HEK293T (cell line): Measurements from ENCODE around the gene AHCTF1.

Source experiments
- CTCF ChIA-PET: fragments of 350-600 bp; formaldehyde crosslinking; extraction: SDS; loops from one replicate; lab custom pipeline; 2021; ENCODE audit warnings: antibody characterized with exemption, inconsistent platforms; lab: Yijun Ruan, JAX
- POLR2A ChIA-PET: fragments of 350-600 bp; formaldehyde crosslinking; extraction: SDS; loops from one replicate; lab custom pipeline; 2020; ENCODE audit warnings: antibody characterized with exemption, inconsistent platforms; lab: Yijun Ruan, JAX
- DNase-seq: peaks from one replicate; pipeline ENCODE4 v3.0.0; 2012; ENCODE audit warnings: mixed read lengths; ENCODE audit errors: extremely low spot score
- ELF4 ChIP-seq: fragments of 450-650 bp; IDR thresholded peaks from 2 replicates; pipeline ENCODE4 v1.6.1; 2017; ENCODE audit warnings: antibody characterized with exemption
- FOXM1 ChIP-seq: fragments of 450-650 bp; IDR thresholded peaks from 2 replicates; pipeline ENCODE4 v1.6.1; 2017; ENCODE audit warnings: mild to moderate bottlenecking, borderline replicate concordance
- LEF1 ChIP-seq: fragments of 450-650 bp; IDR thresholded peaks from 2 replicates; pipeline ENCODE4 v1.6.1; 2017; ENCODE audit warnings: mild to moderate bottlenecking, borderline replicate concordance
- SP1 ChIP-seq: fragments of 450-650 bp; IDR thresholded peaks from 2 replicates; pipeline ENCODE4 v1.6.1; 2017

Gene AHCTF1

DNA sequence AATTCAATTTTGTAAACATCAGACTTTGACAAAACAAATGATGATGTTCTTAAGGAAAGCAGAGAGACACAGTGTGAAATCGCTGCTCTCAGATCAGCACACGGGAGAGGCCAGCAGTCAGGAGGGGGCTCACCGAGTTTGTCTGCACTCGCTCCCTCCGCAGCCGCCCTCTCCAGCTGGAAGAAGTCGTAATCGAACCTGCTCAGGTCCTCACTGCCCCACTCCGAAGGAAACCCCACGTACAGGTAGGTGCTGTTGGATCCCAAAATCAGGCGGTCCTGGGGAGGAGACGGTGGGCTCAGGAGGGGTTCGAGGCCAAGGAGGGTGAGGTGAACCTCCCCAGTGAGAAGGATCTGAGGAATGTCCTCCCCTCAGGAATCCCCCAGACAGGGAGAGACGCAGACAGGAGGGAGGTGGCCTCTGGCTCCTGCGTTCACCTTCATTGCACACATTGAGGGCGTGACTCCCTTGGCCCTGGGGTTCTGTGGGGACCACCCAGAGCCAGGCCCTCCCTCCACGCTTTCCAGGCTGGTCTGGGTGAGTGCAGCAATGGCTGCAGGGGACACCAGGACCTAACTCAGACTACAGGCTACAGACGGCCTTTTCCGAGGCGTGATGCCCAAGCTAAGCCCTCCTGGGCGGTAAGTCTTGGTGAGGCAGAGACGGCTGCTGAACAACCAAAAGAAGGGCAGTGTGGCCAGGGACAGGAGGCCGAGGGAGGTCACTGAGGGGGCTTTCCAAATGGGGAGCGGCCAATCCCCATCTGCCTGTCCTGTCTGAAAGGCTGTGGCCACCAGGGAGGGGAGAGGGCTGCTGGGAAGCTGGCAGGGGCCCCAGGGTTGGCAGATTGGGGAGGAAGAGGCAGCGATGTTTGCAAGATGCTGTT is 142.1 kb downstream of the AHCTF1 start:
- ChIA-PET POLR2A (no interaction called here), CTCF (no interaction called here)
- TF ChIP-seq LEF1 (no peak), SP1 (no peak), ELF4 (no peak), FOXM1 (no peak)
- no peak for DNase-seq
